Adrenal gland (tissue), 12 donors: ENCODE data around the gene RNF7. TPM values are rescaled to one million over a fixed set of nuclear protein-coding genes. Genes with fewer than 3 reads are reported as not detected.

Experiments
- DNase-seq, 7 donors: peaks; one replicate each; pipeline ENCODE4 v3.0.0-alpha.2; 2019 to 2020
- H3K27ac ChIP-seq, 5 donors: fragments of 200-600 bp; sonication (generic) in 4 of 5; 1 replicate in 3 of 5; 2 replicates in 2 of 5; pipeline versions ENCODE4 v1.5.1 to v1.8.0; 2016 to 2020; ENCODE audit warnings: mild to moderate bottlenecking in 1 of 5
- H3K27me3 ChIP-seq: fragments of 200-600 bp; 2 replicates; pipeline ENCODE4 v1.8.0; 2021
- H3K36me3 ChIP-seq, 2 donors: fragments of 200-600 bp; replicated peaks in 1 of 2; 1 replicate in 1 of 2; 2 replicates in 1 of 2; pipeline versions ENCODE4 v1.5.1 to v1.8.0; 2018 to 2022
- H3K4me1 ChIP-seq, 2 donors: fragments of 200-600 bp; replicated peaks in 1 of 2; 1 replicate in 1 of 2; 2 replicates in 1 of 2; pipeline versions ENCODE4 v1.5.1 to v1.8.0; 2018 to 2021
- H3K4me3 ChIP-seq, 4 donors: fragments of 200-600 bp; sonication (generic) in 3 of 4; one replicate each; pipeline ENCODE4 v1.5.1; 2016 to 2018
- H3K9me3 ChIP-seq, 3 donors: fragments of 200-600 bp; sonication (generic) in 1 of 3; replicated peaks in 1 of 3; 1 replicate in 2 of 3; 2 replicates in 1 of 3; pipeline versions ENCODE4 v1.5.1 to v1.8.0; 2016 to 2021
- POLR2A ChIP-seq, 2 donors: fragments of 450-650 bp; IDR thresholded peaks; one replicate each; pipeline ENCODE4 v1.6.1; 2017; ENCODE audit warnings: antibody characterized with exemption in 2 of 2, mild to moderate bottlenecking in 2 of 2, moderate library complexity in 1 of 2
- WGBS, 4 donors: extraction: QIAGEN DNeasy Blood & Tissue Kit in 2 of 4; methylation state at CpG; one replicate each; pipeline versions ENCODE4 v1.1.5 to v1.1.7; 2013 to 2017; 5-methylcytosine and 5-hydroxymethylcytosine counted together
- intact Hi-C, 2 donors: fragments of 100-400 bp; cut with DNase I; formaldehyde crosslinking; loops; one replicate each; pipeline versions ENCODE4 v1.14.1 to v1.15.0; 2022 to 2023
- polyA plus RNA-seq, 3 donors: library from polyadenylated mRNA; stranded (reverse); fragments of 200-250 nt in 2 of 3; fragments of 350-450 nt in 1 of 3; fragmentation: Illumina TruSeq in 1 of 3; extraction: RNeasy Lipid Tissue Mini Kit (QIAGEN cat#74804) in 1 of 3; gene quantifications; one replicate each; pipeline ENCODE4 v1.2.3, GENCODE V29; 2013 to 2014
- total RNA-seq, 9 donors: library from RNA; depleted of rRNA in 4 of 9; stranded (reverse); fragments of >200 nt in 4 of 9; fragments of 120-200 nt in 1 of 9; fragmentation: NEBNext Ultra II Directional in 1 of 9; extraction: Animal tissue kit (Norgen Biotek cat#: 25700) in 1 of 9; gene quantifications; one replicate each; pipeline versions ENCODE4 v1.1.0 to v1.2.4, GENCODE V29; 2013 to 2023
- TF ChIP-seq, protein P1 (sequence below), 6 experiments: fragments of 450-650 bp in 4 of 6; fragments of 200-600 bp in 2 of 6; sonication (generic) in 1 of 6; IDR thresholded peaks; 1 replicate in 5 of 6; 2 replicates in 1 of 6; pipeline versions ENCODE4 v1.5.1 to v1.8.0; 2016 to 2021; ENCODE audit warnings: antibody characterized with exemption in 6 of 6, mild to moderate bottlenecking in 2 of 6, moderate library complexity in 1 of 6
- donor health status: healthy with polysubstance abuse.
- donor health status: Bipolar disorder and iron deficiency.
- donor health status: DM: yes; HTN: yes; CAD: no.
- donor health status: DM: no; HTN: no; CAD: no.
- donor health status: DM: no; HTN: no; CAD: no.
- donor health status: DM: yes; HTN: yes; CAD: no.

Gene RNF7
- total and polyA plus RNA-seq, 12 donors, result 87.4 to 315 (median 129) TPM

DNA sequence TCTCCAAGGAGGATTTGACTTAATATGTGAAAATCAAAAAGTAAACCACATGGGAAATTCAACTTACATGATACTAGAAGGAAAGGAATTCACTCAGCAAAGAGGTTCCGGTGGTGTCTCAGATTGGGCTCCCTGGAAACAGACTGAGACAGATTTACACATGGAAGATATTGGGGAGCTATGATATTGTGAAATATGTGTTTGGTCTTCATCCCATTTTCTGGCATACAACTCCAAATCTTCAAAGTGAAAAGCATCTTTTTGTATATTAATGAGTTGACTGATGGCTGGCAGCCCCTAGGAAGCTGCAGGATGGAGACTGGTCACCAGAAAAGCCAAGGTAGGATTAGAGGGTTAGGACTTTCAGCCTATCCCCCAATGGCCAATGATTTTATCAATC lies 54.4 kb downstream of the RNF7 start:
- WGBS, 4 donors, result 93 to 100% (median 98%) methylated on average over 1 of the region's 1 CpG
- Histone ChIP-seq H3K4me1 (peaks cover 0 to 14% of the 10 kb centered on the region in 2 donors), H3K4me3 (no peak overlapping the region), H3K27me3 (no peaks in the 10 kb centered on the region), H3K27ac (no peak overlapping the region), H3K36me3 (no peaks in the 10 kb centered on the region), H3K9me3 (no peaks in the 10 kb centered on the region)
- no peak for TF ChIP-seq POLR2A (IDR thresholded peaks at IDR 0.05)
- TF ChIP-seq, protein P1, sequence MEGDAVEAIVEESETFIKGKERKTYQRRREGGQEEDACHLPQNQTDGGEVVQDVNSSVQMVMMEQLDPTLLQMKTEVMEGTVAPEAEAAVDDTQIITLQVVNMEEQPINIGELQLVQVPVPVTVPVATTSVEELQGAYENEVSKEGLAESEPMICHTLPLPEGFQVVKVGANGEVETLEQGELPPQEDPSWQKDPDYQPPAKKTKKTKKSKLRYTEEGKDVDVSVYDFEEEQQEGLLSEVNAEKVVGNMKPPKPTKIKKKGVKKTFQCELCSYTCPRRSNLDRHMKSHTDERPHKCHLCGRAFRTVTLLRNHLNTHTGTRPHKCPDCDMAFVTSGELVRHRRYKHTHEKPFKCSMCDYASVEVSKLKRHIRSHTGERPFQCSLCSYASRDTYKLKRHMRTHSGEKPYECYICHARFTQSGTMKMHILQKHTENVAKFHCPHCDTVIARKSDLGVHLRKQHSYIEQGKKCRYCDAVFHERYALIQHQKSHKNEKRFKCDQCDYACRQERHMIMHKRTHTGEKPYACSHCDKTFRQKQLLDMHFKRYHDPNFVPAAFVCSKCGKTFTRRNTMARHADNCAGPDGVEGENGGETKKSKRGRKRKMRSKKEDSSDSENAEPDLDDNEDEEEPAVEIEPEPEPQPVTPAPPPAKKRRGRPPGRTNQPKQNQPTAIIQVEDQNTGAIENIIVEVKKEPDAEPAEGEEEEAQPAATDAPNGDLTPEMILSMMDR (IDR thresholded peaks at IDR 0.05), result no peak
- intact Hi-C loops, result loop anchor here in 1 of 2 donors (10.0 kb wide), 1 partner anchor 82 kb away; the partner anchor contains the start of gene ATP1B3
- DNase-seq, result no peak

DNA sequence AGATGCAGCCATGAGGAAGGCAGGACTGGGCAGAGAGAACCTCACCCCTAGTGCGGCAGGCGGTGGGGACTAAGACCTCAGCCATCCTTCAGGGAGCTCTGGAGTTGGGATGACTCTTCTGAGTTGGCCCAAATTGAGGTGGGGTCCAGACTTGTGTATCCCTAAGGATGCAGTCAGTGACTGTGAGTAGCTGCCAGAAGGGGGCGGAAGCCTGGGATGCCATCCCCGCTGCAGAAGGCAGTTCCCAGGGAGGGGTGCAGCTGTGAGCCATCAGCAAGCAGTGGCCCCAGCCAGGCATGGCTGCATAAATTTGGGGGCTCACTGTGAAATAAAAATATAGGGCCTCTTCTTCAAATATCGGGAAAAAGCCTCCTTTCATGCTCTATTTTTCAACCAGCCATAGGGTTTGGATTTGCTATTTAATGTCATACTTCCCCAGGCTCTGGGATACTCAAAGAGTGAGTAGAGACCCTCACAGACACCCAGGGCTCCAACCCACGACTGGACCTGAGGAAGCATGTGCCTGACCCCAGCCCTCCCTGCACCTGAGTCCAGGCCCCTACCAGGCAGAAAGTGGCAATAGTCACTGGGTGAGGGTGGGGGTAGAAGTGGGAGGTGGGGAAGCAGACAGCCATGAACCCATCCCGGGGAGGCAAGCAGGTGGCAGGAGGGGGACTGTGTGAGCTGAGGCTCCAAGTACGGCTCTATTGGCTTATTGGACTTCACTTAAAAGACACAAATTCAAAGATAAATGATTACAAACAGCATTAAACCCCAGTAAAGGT lies 55.6 kb downstream of the RNF7 start:
- intact Hi-C loops, result loop anchor here in 1 of 2 donors (10.0 kb wide), 1 partner anchor 81 kb away; the partner anchor contains the start of gene ATP1B3
- no peak for DNase-seq
- H3K36me3 ChIP-seq, result no peaks in the 10 kb centered on the region

DNA sequence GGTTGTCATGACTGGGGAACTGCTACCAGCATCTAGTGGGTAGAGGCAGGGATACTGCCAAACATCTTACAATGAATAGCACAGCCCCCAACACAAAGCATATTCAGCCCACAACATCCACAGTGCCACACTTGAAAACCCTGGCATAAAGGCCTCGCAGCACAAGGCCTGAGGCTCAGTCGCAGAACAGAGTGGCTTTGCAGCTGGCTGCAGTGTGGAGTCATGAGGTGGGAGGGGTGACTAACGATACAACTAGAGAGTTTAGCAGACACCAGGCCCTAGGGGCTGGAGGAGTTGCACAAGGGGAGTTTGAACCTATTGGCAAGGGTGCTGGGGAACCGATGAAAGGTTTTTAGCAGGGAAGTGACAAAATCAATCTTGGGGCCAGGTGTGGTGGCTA lies 57.2 kb downstream of the RNF7 start:
- TF ChIP-seq, protein P1 (IDR thresholded peaks at IDR 0.05), result no peak
- no peak for TF ChIP-seq POLR2A (IDR thresholded peaks at IDR 0.05)
- no peak overlapping the region for H3K27ac ChIP-seq
- H3K4me1 ChIP-seq, result peaks cover 12 to 25% of the 10 kb centered on the region in 2 donors
- no peak for DNase-seq
- no peaks in the 10 kb centered on the region for H3K9me3 ChIP-seq
- no peaks in the 10 kb centered on the region for H3K27me3 ChIP-seq
- no peaks in the 10 kb centered on the region for H3K36me3 ChIP-seq
- WGBS, 4 donors, result 87 to 92% (median 89%) methylated on average over 3 to 4 of the region's 4 CpGs
- intact Hi-C loops, result loop anchor here in 1 of 2 donors (10.0 kb wide), 1 partner anchor 80 kb away; the partner anchor contains the start of gene ATP1B3
- H3K4me3 ChIP-seq, result no peak overlapping the region

More for the DNA sequence above, 55.6 kb downstream of the RNF7 start:
- H3K27ac ChIP-seq, result no peak overlapping the region
- no peak overlapping the region for H3K4me3 ChIP-seq
- no peaks in the 10 kb centered on the region for H3K9me3 ChIP-seq
- TF ChIP-seq POLR2A (IDR thresholded peaks at IDR 0.05), result no peak
- TF ChIP-seq, protein P1 (IDR thresholded peaks at IDR 0.05), result no peak
- peaks cover 10 to 25% of the 10 kb centered on the region in 2 donors for H3K4me1 ChIP-seq
- WGBS, 4 donors, result 88 to 94% (median 92%) methylated on average over 8 of the region's 8 CpGs
- no peaks in the 10 kb centered on the region for H3K27me3 ChIP-seq

DNA sequence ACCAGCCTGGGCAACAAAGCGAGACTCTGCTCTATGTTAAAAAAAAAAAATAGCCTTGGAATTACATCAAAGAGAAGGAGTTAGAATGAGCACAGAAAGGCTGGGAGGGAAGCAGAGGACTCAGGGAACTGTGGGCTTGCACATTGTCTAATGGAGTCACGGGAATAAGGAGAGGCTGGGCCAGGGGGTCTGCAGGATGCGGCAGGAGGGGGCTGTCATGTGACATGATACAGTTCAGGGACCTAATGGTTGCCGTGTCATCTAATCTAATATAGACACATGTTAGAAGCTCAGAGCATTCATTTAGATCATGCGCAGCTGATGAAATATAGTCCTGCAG lies 57.6 kb downstream of the RNF7 start:
- no peaks in the 10 kb centered on the region for H3K9me3 ChIP-seq
- H3K4me3 ChIP-seq, result no peak overlapping the region
- H3K4me1 ChIP-seq, result peaks cover 12 to 25% of the 10 kb centered on the region in 2 donors
- intact Hi-C loops, result loop anchor here in 1 of 2 donors (10.0 kb wide), 1 partner anchor 79 kb away; the partner anchor contains the start of gene ATP1B3
- no peaks in the 10 kb centered on the region for H3K36me3 ChIP-seq
- no peak for DNase-seq
- 64 to 73% (median 70%) methylated on average over 5 of the region's 5 CpGs for WGBS, 4 donors
- no peak overlapping the region for H3K27ac ChIP-seq
- TF ChIP-seq, protein P1 (IDR thresholded peaks at IDR 0.05), result no peak
- TF ChIP-seq POLR2A (IDR thresholded peaks at IDR 0.05), result no peak
- H3K27me3 ChIP-seq, result no peaks in the 10 kb centered on the region
